HG03159 (cell line): ENCODE measurements around the gene PVRIG.
"Not testable (repeated sequence)": the region's sequence is repeated elsewhere in the genome, so short reads cannot be mapped to it uniquely, and the experiment has no call there.

ENCODE experiments used
- ATAC-seq: cut with Tn5 transposase; IDR thresholded peaks from one replicate; pipeline ENCODE4 v1.9.1; 2021; ENCODE audit warnings: mild to moderate bottlenecking, moderate library complexity; ENCODE audit not compliant: unreplicated experiment

The PVRIG gene

GRCh38 chr7:100219801-100220585 lies at the start of gene PVRIG:
TSS of gene PVRIG (plus strand) at chr7:100219949. CDS start at chr7:100219971, 22 bp downstream.
- ATAC-seq: not testable (repeated sequence)

- ATAC-seq: no peak
Observed at GRCh38 chr7:100170101-100170897, 49.5 kb upstream of the PVRIG start.

DNA sequence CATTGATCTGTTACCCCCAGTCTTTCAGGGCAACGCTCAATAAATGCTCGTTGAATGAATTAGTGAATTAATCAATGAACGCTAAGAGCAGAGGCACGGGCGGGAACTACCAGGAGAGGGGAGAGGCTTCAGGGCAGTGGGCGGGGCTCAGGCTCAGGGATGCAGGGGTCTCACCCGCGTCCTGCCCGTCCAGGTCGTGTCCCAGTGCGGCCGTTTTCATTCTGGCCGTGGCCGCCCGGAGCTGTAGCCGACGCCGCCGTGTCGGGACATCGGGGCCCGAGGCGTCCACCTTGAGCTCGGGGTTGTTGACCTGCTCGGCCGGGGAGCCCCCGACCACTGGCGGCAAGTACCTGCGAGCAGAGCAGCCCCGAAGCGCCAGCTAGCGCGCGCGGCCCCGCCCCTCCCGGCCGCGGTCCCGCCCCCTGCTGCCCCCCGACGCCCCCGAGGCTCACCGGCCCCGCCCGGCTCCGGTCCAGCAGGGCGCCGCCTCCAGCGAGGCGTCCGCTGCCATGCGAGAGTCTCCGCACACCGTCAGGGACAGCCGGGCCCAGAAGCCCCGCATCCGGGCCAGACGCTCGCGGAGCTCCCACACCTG lies 48.6 kb upstream of the PVRIG start:
- no peak for ATAC-seq

- no peak for ATAC-seq
Observed at GRCh38 chr7:100171840-100172239, 47.9 kb upstream of the PVRIG start.

DNA sequence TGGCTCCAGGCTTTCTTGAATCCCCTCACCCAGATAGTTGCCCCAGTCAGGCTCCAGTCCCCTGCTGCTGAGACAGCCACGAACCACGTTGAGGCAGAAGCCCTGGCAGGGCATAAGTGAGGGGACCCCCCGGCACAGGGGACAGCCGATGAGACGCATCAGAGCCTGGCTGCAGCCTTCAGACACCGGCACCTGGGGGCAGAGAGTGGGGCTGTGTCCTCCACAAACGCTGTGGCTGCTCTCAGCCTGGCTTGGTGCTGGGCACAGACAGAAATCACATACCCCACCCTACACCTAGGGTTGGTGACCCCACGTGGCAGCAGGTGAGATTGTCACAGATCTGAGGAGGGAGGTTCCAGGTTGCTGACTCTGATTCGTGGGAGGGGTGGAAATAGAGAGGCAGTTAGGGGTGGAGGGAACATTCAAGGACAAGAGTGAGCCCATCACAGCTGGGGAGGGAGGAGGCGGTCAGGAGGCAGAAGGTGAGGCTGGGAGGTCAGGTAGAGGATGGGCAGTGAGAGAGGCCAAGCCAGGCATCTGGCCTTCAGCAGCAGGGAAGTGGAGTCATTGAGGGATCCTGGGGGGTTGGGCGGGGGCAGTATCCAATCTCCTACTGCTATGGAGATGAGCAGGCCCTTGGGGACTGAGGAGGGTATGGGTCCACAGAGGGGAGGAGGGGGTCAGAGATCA lies 45.8 kb upstream of the PVRIG start:
- ATAC-seq: no peak

DNA sequence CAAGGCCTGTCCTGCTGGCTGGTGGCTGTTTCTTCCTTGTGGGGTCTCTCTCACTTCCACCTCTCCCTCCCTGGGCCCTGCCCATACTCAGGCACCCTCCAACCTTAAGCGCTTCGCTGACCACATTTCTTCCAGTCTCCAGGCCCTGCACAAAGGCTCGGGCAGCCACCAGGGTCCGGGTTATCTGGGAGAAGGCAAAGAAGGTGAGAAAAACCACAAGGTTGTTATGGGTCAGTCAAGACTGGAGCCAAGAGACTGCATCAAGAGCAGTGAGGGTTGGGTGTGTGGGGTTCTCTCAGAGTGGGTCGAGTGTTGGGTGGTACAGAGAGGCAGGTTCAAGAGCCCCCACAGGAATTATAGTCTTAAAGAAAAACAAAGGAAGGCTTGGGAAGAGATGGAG lies 45.2 kb upstream of the PVRIG start:
- no peak for ATAC-seq

DNA sequence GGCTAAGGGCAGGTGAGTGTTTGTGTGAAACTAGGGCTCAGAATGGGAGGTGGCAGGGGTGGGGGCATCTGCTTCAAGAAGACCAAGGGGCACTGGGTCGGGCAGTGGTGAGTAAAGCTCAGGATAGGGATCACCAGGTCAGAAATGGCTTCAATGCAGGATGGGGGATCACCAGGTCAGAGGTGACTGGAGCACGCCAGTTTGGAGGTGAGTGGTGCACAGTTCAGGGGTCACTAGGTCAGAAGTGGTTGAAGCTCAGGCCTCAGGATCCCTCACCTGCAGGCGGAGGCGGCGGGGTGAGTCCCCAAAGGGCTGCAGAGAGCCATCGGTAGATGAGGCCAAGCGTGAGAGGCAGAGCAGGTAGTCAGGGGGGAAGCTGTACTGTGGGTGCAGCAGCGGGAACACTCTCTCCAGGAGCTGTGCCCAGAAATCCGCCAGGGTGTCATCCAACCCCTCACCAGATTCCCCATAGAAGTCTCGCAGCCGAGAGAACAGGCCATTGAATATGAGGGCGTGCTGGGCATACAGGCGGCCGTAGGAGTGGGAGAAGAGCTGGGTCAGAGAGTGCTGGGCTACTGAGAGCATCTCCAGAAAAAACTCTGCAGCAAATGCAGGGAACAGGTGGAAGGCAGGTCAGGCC lies 44.3 kb upstream of the PVRIG start:
- ATAC-seq: no peak

GRCh38 chr7:100176096-100177044 lies 43.4 kb upstream of the PVRIG start:
- no peak for ATAC-seq

GRCh38 chr7:100177045-100178001 lies 42.4 kb upstream of the PVRIG start, which contains the start of the genes GPC2 and STAG3:
TSS of gene GPC2 (minus strand) at chr7:100177381. CDS start at chr7:100177199, 182 bp downstream.
TSS of gene STAG3 (plus strand) at chr7:100177918. CDS start at chr7:100180557, 2,639 bp downstream.
- ATAC-seq: peak; percentile 84

GRCh38 chr7:100180084-100180483 lies 39.7 kb upstream of the PVRIG start:
- not testable (repeated sequence) for ATAC-seq

DNA sequence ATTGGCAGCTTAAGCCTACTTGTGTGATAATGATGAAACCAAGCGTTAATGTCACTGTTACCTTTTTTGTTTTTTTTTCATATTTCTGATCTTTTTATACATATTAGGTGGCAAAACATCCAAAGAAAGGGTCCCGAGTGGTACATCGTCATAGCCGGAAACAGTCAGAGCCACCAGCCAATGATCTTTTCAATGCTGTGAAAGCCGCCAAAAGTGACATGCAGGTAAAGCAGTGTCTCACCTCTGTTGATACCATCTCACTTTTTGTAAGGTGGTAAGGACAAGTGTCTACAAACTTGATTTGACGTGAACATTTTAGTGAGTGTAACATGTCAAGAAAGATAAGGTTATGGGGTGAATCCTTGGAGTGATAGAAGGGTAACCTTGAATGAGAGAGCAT lies 37.1 kb upstream of the PVRIG start:
- ATAC-seq: not testable (repeated sequence)

DNA sequence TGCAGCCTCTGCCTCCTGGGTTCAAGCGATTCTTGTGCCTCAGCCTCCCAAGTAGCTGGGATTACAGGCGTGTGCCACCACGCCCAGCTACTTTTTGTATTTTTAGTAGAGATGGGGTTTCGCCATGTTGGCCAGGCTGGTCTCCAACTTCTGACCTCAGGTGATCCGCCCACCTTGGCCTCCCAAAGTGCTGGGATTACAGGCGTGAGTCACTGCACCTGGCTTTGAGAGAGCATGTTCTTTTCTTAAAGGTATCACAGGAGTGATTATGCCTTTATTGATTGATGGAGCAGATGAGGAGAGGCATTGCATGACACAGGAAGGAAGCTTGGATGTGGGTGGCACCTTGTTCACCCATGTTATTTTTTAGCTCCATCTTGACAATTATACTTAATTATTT lies 36.7 kb upstream of the PVRIG start:
- ATAC-seq: not testable (repeated sequence)

DNA sequence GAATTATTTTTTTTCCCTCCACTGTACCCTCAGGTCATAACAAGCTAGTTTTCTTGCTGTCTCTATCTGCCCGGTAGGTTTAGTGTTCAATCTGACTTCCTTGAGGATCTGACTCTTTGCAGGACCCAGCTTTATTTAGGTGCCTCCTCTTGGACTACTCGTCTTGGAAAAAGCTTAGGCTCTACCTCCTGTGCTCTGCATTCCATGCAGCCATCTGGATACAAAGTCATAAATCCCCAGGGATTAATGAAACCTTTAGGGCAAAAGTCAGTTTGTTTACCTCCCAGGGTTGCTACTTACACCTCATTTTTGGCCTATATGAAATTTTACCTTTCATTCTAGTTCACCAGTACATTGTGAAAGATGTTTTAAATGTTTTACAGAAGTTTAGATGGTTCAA lies 34.0 kb upstream of the PVRIG start:
- no peak for ATAC-seq

DNA sequence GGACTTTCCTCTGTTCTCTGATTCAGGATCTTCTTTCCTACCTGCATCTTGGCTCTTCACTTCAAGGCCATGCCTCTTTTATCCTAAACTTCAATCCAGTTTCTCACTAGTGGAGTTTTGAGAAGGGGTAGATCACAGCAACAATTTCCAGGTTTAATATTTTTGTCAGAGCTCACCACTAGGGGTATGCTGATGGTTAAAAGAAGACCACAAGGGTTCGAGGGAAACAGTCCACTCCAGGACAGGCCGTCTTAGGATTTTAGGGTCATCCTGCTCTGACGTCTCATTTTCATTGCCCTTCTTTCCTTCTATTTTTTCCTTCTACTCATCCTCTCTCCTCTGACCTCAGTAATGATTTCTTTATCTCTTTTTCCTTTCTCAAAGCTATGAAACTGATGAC lies 30.7 kb upstream of the PVRIG start:
- no peak for ATAC-seq

- ATAC-seq: no peak
Observed at GRCh38 chr7:100190048-100190711, 29.6 kb upstream of the PVRIG start.

DNA sequence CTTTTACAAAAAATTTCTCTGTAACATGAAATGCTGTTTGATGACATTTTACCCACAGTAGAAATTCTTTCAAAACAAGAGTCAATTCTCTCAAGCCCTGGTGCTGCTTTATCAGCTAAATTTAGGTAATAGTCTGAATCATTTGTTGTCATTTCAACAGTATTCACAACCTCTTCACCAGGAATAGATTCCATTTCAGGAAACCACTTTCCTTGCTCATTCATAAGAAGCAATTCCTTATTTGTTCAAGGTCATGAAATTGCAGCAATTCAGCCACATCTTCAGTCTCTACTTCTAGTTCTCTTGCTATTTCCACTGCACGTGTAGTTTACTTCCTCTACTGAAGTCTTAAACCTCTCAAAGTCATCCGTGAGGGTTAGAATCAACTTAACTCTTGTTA lies 28.0 kb upstream of the PVRIG start:
- no peak for ATAC-seq

- ATAC-seq: not testable (repeated sequence)
Observed at GRCh38 chr7:100192281-100192862, 27.4 kb upstream of the PVRIG start.
